Gastroesophageal sphincter (tissue), 3 donors: ENCODE results near the gene ARPC5.

Experiments used
- EP300 ChIP-seq: sonication (generic); formaldehyde crosslinking; IDR thresholded peaks from one replicate; pipeline ENCODE4 v1.6.1; 2017; ENCODE audit warnings: antibody characterized with exemption, mild to moderate bottlenecking
- POLR2A ChIP-seq, 2 donors: fragments of 450-650 bp; IDR thresholded peaks; one replicate each; pipeline ENCODE4 v1.6.1; 2017; ENCODE audit warnings: antibody characterized with exemption in 2 of 2, mild to moderate bottlenecking in 2 of 2, moderate library complexity in 1 of 2
- TF ChIP-seq, protein P1 (sequence below), 4 experiments: fragments of 200-600 bp in 2 of 4; fragments of 450-650 bp in 2 of 4; sonication (generic) in 1 of 4; IDR thresholded peaks; one replicate each; pipeline ENCODE4 v1.5.1; 2017 to 2019; ENCODE audit warnings: antibody characterized with exemption in 4 of 4, mild to moderate bottlenecking in 2 of 4, moderate library complexity in 2 of 4

DNA sequence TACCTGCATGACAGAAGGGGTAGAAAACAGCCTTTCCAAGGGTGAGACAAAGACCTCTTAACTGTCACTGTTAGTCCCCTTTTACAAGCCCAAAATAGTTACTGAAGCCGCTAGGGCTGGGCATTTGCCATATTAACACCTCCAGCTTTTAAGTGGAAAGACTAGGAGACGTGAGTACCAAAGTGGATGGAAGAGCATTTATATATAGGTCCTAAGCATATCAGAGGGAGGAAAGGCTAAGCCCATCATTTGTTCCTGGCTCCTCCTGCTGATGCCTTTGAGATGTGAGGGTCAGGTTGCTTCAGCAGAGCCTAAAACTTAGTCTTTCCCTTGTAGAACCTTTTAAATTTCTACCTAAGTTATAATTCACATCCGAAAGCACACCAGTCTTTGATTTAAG is 43.2 kb upstream of the ARPC5 start:
- TF ChIP-seq, protein P1, sequence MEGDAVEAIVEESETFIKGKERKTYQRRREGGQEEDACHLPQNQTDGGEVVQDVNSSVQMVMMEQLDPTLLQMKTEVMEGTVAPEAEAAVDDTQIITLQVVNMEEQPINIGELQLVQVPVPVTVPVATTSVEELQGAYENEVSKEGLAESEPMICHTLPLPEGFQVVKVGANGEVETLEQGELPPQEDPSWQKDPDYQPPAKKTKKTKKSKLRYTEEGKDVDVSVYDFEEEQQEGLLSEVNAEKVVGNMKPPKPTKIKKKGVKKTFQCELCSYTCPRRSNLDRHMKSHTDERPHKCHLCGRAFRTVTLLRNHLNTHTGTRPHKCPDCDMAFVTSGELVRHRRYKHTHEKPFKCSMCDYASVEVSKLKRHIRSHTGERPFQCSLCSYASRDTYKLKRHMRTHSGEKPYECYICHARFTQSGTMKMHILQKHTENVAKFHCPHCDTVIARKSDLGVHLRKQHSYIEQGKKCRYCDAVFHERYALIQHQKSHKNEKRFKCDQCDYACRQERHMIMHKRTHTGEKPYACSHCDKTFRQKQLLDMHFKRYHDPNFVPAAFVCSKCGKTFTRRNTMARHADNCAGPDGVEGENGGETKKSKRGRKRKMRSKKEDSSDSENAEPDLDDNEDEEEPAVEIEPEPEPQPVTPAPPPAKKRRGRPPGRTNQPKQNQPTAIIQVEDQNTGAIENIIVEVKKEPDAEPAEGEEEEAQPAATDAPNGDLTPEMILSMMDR (IDR thresholded peaks at IDR 0.05) = no peak
- TF ChIP-seq POLR2A (IDR thresholded peaks at IDR 0.05) (no peak), EP300 (no peak)
